ENCODE data around the gene PIP5KL1. TPM values are rescaled to one million over a fixed set of nuclear protein-coding genes. Genes with fewer than 3 reads are reported as not detected.

Gene PIP5KL1
- total RNA-seq, 2 donors from 2014 or later, result 3.1 to 16.5 TPM

- Histone ChIP-seq H3K4me1 (replicated peaks) (peaks cover 11% of the 10 kb centered on the region), H3K4me3 (no peak overlapping the region), H3K27ac (peak overlapping the region; percentile 75 to 77), H3K36me3 (no peaks in the 10 kb centered on the region), H3K27me3 (replicated peaks; ENCODE audit: insufficient read depth) (no peaks in the 10 kb centered on the region), H3K9me3 (no peaks in the 10 kb centered on the region)
- TF ChIP-seq POLR2A (IDR thresholded peaks at IDR 0.05) (peak; percentile 10), CTCF (IDR thresholded peaks at IDR 0.05) (no peak), POLR2AphosphoS5 (IDR thresholded peaks at IDR 0.05) (peak; percentile 45)
- DNase-seq (ENCODE audit: low spot score), result peak; percentile 74
- intact Hi-C loops (cut with DNase I), result no loop called here
- 15% methylated on average over 12 of the region's 12 CpGs for WGBS
These were observed 26.0 kb downstream of the PIP5KL1 start for GRCh38 chr9:127904561-127905003.

DNA sequence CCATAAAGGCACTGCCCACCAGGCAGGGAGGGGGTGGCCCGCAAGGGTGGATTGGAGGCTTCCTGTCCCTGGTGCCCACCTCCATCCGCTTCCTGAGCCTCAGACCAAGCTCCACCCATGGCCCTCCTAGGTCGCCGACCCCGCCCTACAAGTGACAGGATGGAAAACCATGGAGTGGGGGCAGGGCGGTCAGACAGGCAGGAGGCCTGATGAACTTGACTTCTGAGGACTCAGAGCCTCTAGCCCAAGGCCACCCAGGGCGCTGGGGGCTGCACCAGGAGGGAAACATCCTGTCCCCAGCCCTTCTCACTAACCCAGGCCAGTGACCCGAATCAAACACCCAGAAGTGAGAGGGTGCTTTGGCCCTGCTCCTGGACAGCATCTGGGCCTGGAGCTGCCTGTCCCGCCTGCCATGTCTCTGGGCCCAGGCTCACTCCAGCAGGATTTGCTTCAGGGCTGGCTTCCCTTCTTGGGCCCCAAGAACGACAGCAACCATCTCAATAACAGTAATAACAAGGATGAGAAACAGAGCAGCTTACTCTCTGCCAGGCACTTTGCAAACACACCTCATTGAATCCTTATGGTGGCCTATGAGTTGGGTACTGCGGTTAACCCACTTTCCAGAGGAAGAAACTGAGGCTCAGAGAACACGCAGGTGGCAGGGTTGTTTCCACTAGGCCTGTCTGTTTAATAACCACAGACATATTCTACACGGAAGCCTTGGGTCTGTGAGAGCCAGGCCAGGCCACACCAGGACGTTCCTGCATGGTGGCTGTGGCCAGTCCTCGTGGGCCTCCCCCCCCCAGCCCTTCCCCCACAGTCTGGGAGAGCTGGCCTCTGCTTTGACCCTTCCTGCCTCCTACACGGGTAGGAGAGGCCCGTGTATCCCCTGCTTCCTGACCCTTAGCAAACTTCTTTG lies 26.8 kb downstream of the PIP5KL1 start:
- intact Hi-C loops (cut with DNase I), result no loop called here
- H3K4me1 ChIP-seq (replicated peaks), result peaks cover 11% of the 10 kb centered on the region
- no peaks in the 10 kb centered on the region for H3K9me3 ChIP-seq
- 56% methylated on average over 17 of the region's 17 CpGs for WGBS
- H3K27me3 ChIP-seq (replicated peaks; ENCODE audit: insufficient read depth), result no peaks in the 10 kb centered on the region
- DNase-seq (ENCODE audit: low spot score), result no peak
- H3K36me3 ChIP-seq, result no peaks in the 10 kb centered on the region
- peak overlapping the region; percentile 75 to 77 for H3K27ac ChIP-seq
- TF ChIP-seq CTCF (IDR thresholded peaks at IDR 0.05) (no peak), POLR2A (IDR thresholded peaks at IDR 0.05) (no peak), POLR2AphosphoS5 (IDR thresholded peaks at IDR 0.05) (peak; percentile 22)
- H3K4me3 ChIP-seq, result no peak overlapping the region

- peak within 1 kb of the TSS; percentile 80 to 82 for H3K27ac ChIP-seq
- intact Hi-C loops (cut with DNase I), result no loop called here
- 1% methylated on average over 27 of the region's 89 CpGs for WGBS
- no peaks in the 10 kb centered on the region for H3K9me3 ChIP-seq
- no peaks in the 10 kb centered on the region for H3K27me3 ChIP-seq (replicated peaks; ENCODE audit: insufficient read depth)
- peaks cover 7% of the 10 kb centered on the region for H3K4me1 ChIP-seq (replicated peaks)
- TF ChIP-seq POLR2A (IDR thresholded peaks at IDR 0.05), result peak; percentile 32
- peak; percentile 3 for TF ChIP-seq POLR2AphosphoS5 (IDR thresholded peaks at IDR 0.05)
- TF ChIP-seq CTCF (IDR thresholded peaks at IDR 0.05), result no peak
- H3K4me3 ChIP-seq, result peak within 1 kb of the TSS; percentile 75 to 88
- H3K36me3 ChIP-seq, result peaks cover 5 to 6% of the 10 kb centered on the region in 2 donors
- no peak for DNase-seq (ENCODE audit: low spot score)
These were observed 31.2 kb downstream of the PIP5KL1 start, which contains the start of gene ST6GALNAC6 for GRCh38 chr9:127899128-127899943. Gene ST6GALNAC6 (minus strand): TSS chr9:127899603. CDS start chr9:127897981, 1,622 bp downstream.

- Histone ChIP-seq H3K27me3 (replicated peaks; ENCODE audit: insufficient read depth) (no peaks in the 10 kb centered on the region), H3K4me3 (peak overlapping the region; percentile 75 to 88), H3K36me3 (peaks cover 5 to 13% of the 10 kb centered on the region in 2 donors), H3K27ac (peak overlapping the region; percentile 80 to 82), H3K9me3 (no peaks in the 10 kb centered on the region), H3K4me1 (replicated peaks) (peaks cover 4% of the 10 kb centered on the region)
- no peak for TF ChIP-seq CTCF (IDR thresholded peaks at IDR 0.05)
- no peak for TF ChIP-seq POLR2AphosphoS5 (IDR thresholded peaks at IDR 0.05)
- TF ChIP-seq POLR2A (IDR thresholded peaks at IDR 0.05), result no peak
- DNase-seq (ENCODE audit: low spot score), result no peak
- intact Hi-C loops (cut with DNase I), result no loop called here
- 19% methylated on average over 32 of the region's 32 CpGs for WGBS
These were observed 32.0 kb downstream of the PIP5KL1 start for GRCh38 chr9:127898433-127899127.

All from prostate gland (tissue), 2 donors.